ENCODE results near the gene ABHD16B. TPM values are rescaled to one million over a fixed set of nuclear protein-coding genes. Genes with fewer than 3 reads are reported as not detected.
A peak's percentile ranks its signal among the peaks of the same experiment; 100 is the strongest.

ABHD16B gene
- total and polyA plus RNA-seq, 2 of the 13 experiments (the other 11 are each of a cell fraction or from before 2014, with no cell fraction given) = not detected

DNA sequence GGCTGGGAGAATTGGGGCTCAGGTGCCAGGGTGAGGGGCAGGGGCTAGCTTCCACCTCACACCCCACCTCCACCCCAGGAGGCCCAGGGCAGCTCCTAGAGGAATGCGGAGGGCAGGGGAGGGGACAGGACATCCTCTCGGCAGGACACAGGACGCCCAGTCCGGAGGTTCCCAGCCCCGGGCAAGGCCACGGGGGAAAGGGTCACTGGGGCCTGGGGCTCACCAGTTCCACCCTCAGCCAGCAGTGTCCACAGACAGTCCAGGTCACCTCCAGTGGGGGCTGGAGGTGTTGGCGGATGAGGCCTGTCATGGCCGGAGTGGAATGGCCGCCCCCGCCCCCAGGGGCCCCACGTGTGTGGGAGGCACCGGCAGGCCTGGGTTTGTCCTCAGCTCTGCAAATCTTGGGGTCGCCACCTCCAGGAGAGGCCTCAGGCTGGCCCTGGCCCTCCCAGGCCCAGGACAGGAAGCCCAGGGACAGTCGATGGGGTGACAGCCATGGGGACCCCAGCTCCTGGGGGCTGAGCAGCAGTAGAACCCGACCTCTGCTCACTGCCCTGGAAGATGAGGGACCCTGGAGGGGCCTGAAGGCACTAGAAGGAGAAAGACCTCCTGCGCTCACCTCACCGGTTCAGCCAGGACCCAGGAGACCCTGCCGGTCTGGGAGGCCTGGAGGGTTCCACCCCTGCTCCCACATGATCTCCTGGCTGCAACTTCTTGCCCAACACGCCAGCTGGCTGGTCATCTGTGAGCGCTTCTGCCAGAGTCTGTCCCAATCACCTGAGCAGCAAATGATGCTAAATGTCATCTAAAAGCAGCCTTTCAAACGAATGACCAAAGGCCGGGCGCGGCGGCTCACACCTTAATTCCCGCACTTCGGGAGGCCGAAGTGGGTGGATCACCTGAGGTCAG, 13.0 kb upstream of the ABHD16B start (continued):
- TF ChIP-seq, protein P1, sequence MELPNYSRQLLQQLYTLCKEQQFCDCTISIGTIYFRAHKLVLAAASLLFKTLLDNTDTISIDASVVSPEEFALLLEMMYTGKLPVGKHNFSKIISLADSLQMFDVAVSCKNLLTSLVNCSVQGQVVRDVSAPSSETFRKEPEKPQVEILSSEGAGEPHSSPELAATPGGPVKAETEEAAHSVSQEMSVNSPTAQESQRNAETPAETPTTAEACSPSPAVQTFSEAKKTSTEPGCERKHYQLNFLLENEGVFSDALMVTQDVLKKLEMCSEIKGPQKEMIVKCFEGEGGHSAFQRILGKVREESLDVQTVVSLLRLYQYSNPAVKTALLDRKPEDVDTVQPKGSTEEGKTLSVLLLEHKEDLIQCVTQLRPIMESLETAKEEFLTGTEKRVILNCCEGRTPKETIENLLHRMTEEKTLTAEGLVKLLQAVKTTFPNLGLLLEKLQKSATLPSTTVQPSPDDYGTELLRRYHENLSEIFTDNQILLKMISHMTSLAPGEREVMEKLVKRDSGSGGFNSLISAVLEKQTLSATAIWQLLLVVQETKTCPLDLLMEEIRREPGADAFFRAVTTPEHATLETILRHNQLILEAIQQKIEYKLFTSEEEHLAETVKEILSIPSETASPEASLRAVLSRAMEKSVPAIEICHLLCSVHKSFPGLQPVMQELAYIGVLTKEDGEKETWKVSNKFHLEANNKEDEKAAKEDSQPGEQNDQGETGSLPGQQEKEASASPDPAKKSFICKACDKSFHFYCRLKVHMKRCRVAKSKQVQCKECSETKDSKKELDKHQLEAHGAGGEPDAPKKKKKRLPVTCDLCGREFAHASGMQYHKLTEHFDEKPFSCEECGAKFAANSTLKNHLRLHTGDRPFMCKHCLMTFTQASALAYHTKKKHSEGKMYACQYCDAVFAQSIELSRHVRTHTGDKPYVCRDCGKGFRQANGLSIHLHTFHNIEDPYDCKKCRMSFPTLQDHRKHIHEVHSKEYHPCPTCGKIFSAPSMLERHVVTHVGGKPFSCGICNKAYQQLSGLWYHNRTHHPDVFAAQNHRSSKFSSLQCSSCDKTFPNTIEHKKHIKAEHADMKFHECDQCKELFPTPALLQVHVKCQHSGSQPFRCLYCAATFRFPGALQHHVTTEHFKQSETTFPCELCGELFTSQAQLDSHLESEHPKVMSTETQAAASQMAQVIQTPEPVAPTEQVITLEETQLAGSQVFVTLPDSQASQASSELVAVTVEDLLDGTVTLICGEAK (IDR thresholded peaks at IDR 0.05) = no peak
- TF ChIP-seq, protein P1 (CRISPR knock-in tag; IDR thresholded peaks at IDR 0.05) = no peak; the same call in 1 of the 2 replicates
- TF ChIP-seq, protein P2, sequence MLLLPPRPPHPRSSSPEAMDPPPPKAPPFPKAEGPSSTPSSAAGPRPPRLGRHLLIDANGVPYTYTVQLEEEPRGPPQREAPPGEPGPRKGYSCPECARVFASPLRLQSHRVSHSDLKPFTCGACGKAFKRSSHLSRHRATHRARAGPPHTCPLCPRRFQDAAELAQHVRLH (CRISPR knock-in tag; IDR thresholded peaks at IDR 0.05; ENCODE audit: borderline replicate concordance, low read depth) = no peak
- TF ChIP-seq, protein P3, sequence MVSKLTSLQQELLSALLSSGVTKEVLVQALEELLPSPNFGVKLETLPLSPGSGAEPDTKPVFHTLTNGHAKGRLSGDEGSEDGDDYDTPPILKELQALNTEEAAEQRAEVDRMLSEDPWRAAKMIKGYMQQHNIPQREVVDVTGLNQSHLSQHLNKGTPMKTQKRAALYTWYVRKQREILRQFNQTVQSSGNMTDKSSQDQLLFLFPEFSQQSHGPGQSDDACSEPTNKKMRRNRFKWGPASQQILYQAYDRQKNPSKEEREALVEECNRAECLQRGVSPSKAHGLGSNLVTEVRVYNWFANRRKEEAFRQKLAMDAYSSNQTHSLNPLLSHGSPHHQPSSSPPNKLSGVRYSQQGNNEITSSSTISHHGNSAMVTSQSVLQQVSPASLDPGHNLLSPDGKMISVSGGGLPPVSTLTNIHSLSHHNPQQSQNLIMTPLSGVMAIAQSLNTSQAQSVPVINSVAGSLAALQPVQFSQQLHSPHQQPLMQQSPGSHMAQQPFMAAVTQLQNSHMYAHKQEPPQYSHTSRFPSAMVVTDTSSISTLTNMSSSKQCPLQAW (CRISPR knock-in tag; IDR thresholded peaks at IDR 0.05) = no peak
- no peak for TF ChIP-seq EZH2 (conservative IDR thresholded peaks at IDR 0.05; ENCODE audit: low read depth, low read length)
- no peak for TF ChIP-seq ZNF775 (CRISPR knock-in tag; IDR thresholded peaks at IDR 0.05; ENCODE audit: borderline replicate concordance)
- TF ChIP-seq MAF1 (CRISPR knock-in tag; IDR thresholded peaks at IDR 0.05; ENCODE audit: borderline replicate concordance) = no peak
- TF ChIP-seq BRCA1 (CRISPR knock-in tag; IDR thresholded peaks at IDR 0.05) = no peak
- TF ChIP-seq CBX5 (CRISPR knock-in tag; IDR thresholded peaks at IDR 0.05; ENCODE audit: borderline replicate concordance) = no peak
- TF ChIP-seq ZNF431 (CRISPR knock-in tag; IDR thresholded peaks at IDR 0.05; ENCODE audit: borderline replicate concordance, low read depth) = no peak
- no peak for TF ChIP-seq ZNF138 (CRISPR knock-in tag; IDR thresholded peaks at IDR 0.05; ENCODE audit: low read depth)
- TF ChIP-seq, protein P4, sequence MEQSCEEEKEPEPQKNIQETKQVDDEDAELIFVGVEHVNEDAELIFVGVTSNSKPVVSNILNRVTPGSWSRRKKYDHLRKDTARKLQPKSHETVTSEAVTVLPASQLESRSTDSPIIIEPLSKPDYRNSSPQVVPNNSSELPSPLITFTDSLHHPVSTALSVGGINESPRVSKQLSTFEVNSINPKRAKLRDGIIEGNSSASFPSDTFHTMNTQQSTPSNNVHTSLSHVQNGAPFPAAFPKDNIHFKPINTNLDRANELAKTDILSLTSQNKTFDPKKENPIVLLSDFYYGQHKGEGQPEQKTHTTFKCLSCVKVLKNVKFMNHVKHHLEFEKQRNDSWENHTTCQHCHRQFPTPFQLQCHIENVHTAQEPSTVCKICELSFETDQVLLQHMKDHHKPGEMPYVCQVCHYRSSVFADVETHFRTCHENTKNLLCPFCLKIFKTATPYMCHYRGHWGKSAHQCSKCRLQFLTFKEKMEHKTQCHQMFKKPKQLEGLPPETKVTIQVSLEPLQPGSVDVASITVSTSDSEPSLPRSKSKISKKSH (CRISPR knock-in tag; IDR thresholded peaks at IDR 0.05; ENCODE audit: borderline replicate concordance) = no peak; the same call in 1 of the 2 replicates
- no peak for TF ChIP-seq PHB2 (IDR thresholded peaks at IDR 0.05; ENCODE audit: partially characterized antibody)
- TF ChIP-seq POLR2AphosphoS2 (IDR thresholded peaks at IDR 0.05; ENCODE audit: low read depth, low read length) = no peak
- TF ChIP-seq, protein P5, sequence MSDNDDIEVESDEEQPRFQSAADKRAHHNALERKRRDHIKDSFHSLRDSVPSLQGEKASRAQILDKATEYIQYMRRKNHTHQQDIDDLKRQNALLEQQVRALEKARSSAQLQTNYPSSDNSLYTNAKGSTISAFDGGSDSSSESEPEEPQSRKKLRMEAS (IDR thresholded peaks at IDR 0.05) = peak; percentile 63

Data from HepG2 (cell line).